ENCODE measurements around the gene NDUFV3.
"Not testable (repeated sequence)": the region's sequence is repeated elsewhere in the genome, so short reads cannot be mapped to it uniquely, and the experiment has no call there.

NDUFV3 gene

GRCh38 chr21:42864815-42865775 is 28.0 kb upstream of the NDUFV3 start:
- Histone ChIP-seq H3K27ac (ENCODE audit: low read depth, low read length, severe bottlenecking) (no peak overlapping the region), H3K4me3 (ENCODE audit: extremely low read depth, insufficient read depth, low read length, poor library complexity, severe bottlenecking) (no peak overlapping the region), H3K9me3 (ENCODE audit: control insufficient read depth, low read length) (no peaks in the 10 kb centered on the region), H3K36me3 (ENCODE audit: control insufficient read depth, insufficient read depth, low read length) (peaks cover 88% of the 10 kb centered on the region), H3K4me1 (ENCODE audit: control insufficient read depth, insufficient read depth, low read length, poor library complexity, severe bottlenecking) (no peaks in the 10 kb centered on the region)
- WGBS, 2 experiments (ENCODE audit: insufficient coverage in 2 of 2) = 95 to 97% methylated on average over 24 of the region's 26 CpGs

DNA sequence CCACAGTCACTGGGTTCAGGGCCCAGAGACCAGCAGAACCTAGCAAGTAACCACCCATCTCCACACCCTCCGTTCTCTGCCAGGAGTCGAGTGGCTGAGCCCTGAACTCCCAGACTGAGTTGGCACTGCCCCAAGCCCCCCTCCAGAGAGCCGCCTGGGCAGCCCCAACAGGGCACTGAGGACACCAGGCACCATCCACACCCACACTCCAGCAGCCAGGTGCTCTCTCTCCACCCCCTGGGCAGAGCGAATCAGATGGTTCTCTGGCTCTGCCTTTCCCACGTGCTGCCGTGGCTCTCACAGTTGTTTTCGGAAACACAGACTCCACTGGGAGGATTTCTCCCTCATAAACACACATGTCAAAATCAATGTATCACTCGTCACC is 27.3 kb upstream of the NDUFV3 start:
- H3K4me3 ChIP-seq (ENCODE audit: extremely low read depth, insufficient read depth, low read length, poor library complexity, severe bottlenecking) = no peak overlapping the region
- no peaks in the 10 kb centered on the region for H3K4me1 ChIP-seq (ENCODE audit: control insufficient read depth, insufficient read depth, low read length, poor library complexity, severe bottlenecking)
- H3K36me3 ChIP-seq (ENCODE audit: control insufficient read depth, insufficient read depth, low read length) = peaks cover 88% of the 10 kb centered on the region
- no peak overlapping the region for H3K27ac ChIP-seq (ENCODE audit: low read depth, low read length, severe bottlenecking)
- WGBS, 2 experiments (ENCODE audit: insufficient coverage in 2 of 2) = 86 to 89% methylated on average over 8 of the region's 8 CpGs
- no peaks in the 10 kb centered on the region for H3K9me3 ChIP-seq (ENCODE audit: control insufficient read depth, low read length)

- Histone ChIP-seq H3K9me3 (ENCODE audit: control insufficient read depth, low read length) (no peaks in the 10 kb centered on the region), H3K4me3 (ENCODE audit: extremely low read depth, insufficient read depth, low read length, poor library complexity, severe bottlenecking) (no peak overlapping the region), H3K27ac (ENCODE audit: low read depth, low read length, severe bottlenecking) (no peak overlapping the region), H3K4me1 (ENCODE audit: control insufficient read depth, insufficient read depth, low read length, poor library complexity, severe bottlenecking) (no peaks in the 10 kb centered on the region), H3K36me3 (ENCODE audit: control insufficient read depth, insufficient read depth, low read length) (peaks cover 95% of the 10 kb centered on the region)
- 83 to 99% methylated on average over 8 of the region's 10 CpGs for WGBS, 2 experiments (ENCODE audit: insufficient coverage in 2 of 2)
Measured at GRCh38 chr21:42868196-42868595, 24.9 kb upstream of the NDUFV3 start.

DNA sequence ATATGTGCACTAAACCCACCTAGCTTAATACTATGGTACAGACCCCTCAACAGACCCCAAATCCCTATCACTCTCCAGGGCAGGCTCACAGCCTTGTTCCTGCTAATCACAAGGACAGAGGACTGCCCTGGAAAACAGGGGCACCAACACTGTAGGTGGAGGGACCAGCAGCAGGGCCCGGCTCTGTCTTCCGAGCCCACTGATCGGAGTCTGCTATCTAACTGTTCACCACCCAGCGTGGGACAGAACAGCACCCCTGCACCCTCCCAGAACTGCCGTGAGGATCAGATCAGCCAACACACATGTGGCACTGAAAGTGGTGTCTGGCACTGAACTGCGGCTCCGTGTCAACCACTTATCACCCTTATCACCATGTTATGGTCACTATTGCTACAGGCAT is 20.0 kb upstream of the NDUFV3 start:
- H3K4me1 ChIP-seq (ENCODE audit: control insufficient read depth, insufficient read depth, low read length, poor library complexity, severe bottlenecking) = no peaks in the 10 kb centered on the region
- H3K27ac ChIP-seq (ENCODE audit: low read depth, low read length, severe bottlenecking) = no peak overlapping the region
- H3K36me3 ChIP-seq (ENCODE audit: control insufficient read depth, insufficient read depth, low read length) = peaks cover 80% of the 10 kb centered on the region
- H3K4me3 ChIP-seq (ENCODE audit: extremely low read depth, insufficient read depth, low read length, poor library complexity, severe bottlenecking) = no peak overlapping the region
- 97 to 98% methylated on average over 6 to 7 of the region's 7 CpGs for WGBS, 2 experiments (ENCODE audit: insufficient coverage in 2 of 2)
- no peaks in the 10 kb centered on the region for H3K9me3 ChIP-seq (ENCODE audit: control insufficient read depth, low read length)

- not testable (repeated sequence) for H3K4me1 ChIP-seq (ENCODE audit: control insufficient read depth, insufficient read depth, low read length, poor library complexity, severe bottlenecking)
- peaks cover 53% of the 10 kb centered on the region for H3K36me3 ChIP-seq (ENCODE audit: control insufficient read depth, insufficient read depth, low read length)
- 97 to 100% methylated on average over 1 to 9 of the region's 10 CpGs for WGBS, 2 experiments (ENCODE audit: insufficient coverage in 2 of 2)
Measured at GRCh38 chr21:42875811-42876210, 17.3 kb upstream of the NDUFV3 start.

DNA sequence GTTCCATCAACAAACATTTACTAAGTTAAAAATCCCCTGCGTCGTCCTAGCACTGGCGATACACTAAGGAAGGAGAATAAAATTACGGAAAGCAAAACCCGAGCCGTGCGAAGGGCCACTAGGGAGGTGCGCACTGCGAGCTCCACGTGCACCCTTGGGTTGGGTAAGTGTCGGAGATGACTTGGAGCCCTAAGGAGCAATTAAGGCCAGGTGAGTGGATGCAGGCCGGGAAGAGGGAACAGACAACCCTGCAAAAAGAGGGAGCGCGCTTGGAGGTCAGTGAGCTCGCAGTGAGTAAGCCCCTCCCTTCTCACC is 14.5 kb upstream of the NDUFV3 start:
- peak overlapping the region; percentile 77 for H3K4me3 ChIP-seq (ENCODE audit: extremely low read depth, insufficient read depth, low read length, poor library complexity, severe bottlenecking)
- no peaks in the 10 kb centered on the region for H3K4me1 ChIP-seq (ENCODE audit: control insufficient read depth, insufficient read depth, low read length, poor library complexity, severe bottlenecking)
- H3K27ac ChIP-seq (ENCODE audit: low read depth, low read length, severe bottlenecking) = peak overlapping the region; percentile 91
- 0 to 1% methylated on average over 11 of the region's 15 CpGs for WGBS, 2 experiments (ENCODE audit: insufficient coverage in 2 of 2)
- H3K9me3 ChIP-seq (ENCODE audit: control insufficient read depth, low read length) = no peaks in the 10 kb centered on the region
- peaks cover 24% of the 10 kb centered on the region for H3K36me3 ChIP-seq (ENCODE audit: control insufficient read depth, insufficient read depth, low read length)

More at GRCh38 chr21:42875811-42876210, 17.3 kb upstream of the NDUFV3 start:
- H3K9me3 ChIP-seq (ENCODE audit: control insufficient read depth, low read length); H3K27ac ChIP-seq (ENCODE audit: low read depth, low read length, severe bottlenecking); H3K4me3 ChIP-seq (ENCODE audit: extremely low read depth, insufficient read depth, low read length, poor library complexity, severe bottlenecking): not testable (repeated sequence)

DNA sequence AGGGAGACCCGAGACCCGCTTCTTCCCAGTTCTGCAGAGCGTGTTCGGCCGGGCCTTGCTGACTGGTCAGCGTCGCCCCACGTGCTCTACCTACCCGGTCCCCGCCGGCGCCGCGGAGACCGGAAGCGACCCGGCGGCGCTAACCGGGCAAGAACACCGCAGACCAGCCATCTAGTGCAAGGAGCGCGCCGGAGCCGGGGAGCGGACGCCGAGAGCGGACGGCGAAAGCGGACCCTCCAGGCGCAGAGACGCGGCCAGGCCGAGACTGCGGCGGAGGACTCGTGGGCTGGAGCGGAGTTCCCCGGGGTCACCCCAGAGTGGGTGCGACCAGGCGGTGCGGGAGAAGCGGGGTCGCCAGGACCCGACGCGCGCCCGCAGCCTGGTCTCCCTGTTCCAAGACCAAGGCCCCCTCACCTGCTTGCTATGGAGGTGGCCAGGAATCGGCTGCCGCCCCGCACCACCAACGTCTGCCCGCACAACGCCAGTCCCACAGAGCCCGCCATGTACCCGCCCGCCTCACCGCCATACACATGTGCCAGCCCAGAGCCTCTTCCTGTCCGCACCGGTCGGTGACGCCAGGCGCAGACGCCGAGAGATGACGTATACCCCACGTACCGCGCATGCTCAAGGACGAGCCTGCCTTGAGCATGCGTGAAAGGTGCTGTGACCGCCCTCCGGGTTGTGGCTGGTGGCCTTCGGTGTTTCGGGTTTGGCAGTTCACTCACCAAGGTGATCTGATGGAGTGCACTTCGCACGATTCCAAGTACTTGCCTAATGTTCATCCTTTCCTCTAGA is 13.9 kb upstream of the NDUFV3 start, which contains the start of gene WDR4:
WDR4 (minus strand) TSS at position 547 of the 795 bp plus-strand sequence; CDS start at position 503, 44 bp downstream.
- Histone ChIP-seq H3K36me3 (ENCODE audit: control insufficient read depth, insufficient read depth, low read length) (peaks cover 19% of the 10 kb centered on the region), H3K27ac (ENCODE audit: low read depth, low read length, severe bottlenecking) (peak within 1 kb of the TSS; percentile 91), H3K4me1 (ENCODE audit: control insufficient read depth, insufficient read depth, low read length, poor library complexity, severe bottlenecking) (no peaks in the 10 kb centered on the region), H3K9me3 (ENCODE audit: control insufficient read depth, low read length) (no peaks in the 10 kb centered on the region), H3K4me3 (ENCODE audit: extremely low read depth, insufficient read depth, low read length, poor library complexity, severe bottlenecking) (peak within 1 kb of the TSS; percentile 77)
- WGBS, 2 experiments (ENCODE audit: insufficient coverage in 2 of 2) = 0% methylated on average over 66 to 78 of the region's 80 CpGs

DNA sequence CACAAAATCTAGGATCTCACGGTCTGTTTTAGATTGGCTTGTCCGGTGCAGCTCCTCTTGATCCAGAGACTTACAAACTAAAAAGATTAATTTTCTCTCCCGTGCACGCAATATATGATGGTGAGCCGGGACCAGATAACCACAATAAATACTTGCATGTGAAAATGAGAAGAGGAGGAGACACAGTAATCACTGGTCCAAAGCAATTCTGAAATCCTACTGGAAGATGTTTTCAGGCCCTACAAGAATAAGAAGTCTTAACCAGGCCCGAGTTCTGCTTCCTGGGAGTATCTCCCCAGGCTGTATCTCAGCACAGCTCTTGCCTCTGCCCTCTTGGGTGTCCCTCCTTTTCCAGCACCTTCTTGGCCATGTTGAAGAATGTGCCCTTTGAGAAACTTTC is 12.8 kb upstream of the NDUFV3 start:
- Histone ChIP-seq H3K9me3 (ENCODE audit: control insufficient read depth, low read length) (no peaks in the 10 kb centered on the region), H3K36me3 (ENCODE audit: control insufficient read depth, insufficient read depth, low read length) (peaks cover 12% of the 10 kb centered on the region), H3K4me1 (ENCODE audit: control insufficient read depth, insufficient read depth, low read length, poor library complexity, severe bottlenecking) (no peaks in the 10 kb centered on the region), H3K4me3 (ENCODE audit: extremely low read depth, insufficient read depth, low read length, poor library complexity, severe bottlenecking) (peak overlapping the region; percentile 77), H3K27ac (ENCODE audit: low read depth, low read length, severe bottlenecking) (no peak overlapping the region)
- 94 to 97% methylated on average over 2 to 3 of the region's 6 CpGs for WGBS, 2 experiments (ENCODE audit: insufficient coverage in 2 of 2)

- no peaks in the 10 kb centered on the region for H3K4me1 ChIP-seq (ENCODE audit: control insufficient read depth, insufficient read depth, low read length, poor library complexity, severe bottlenecking)
- WGBS, 2 experiments (ENCODE audit: insufficient coverage in 2 of 2) = no CpG with 5 or more reads among the region's 1 CpG
- no peaks in the 10 kb centered on the region for H3K36me3 ChIP-seq (ENCODE audit: control insufficient read depth, insufficient read depth, low read length)
- no peak overlapping the region for H3K4me3 ChIP-seq (ENCODE audit: extremely low read depth, insufficient read depth, low read length, poor library complexity, severe bottlenecking)
- no peak overlapping the region for H3K27ac ChIP-seq (ENCODE audit: low read depth, low read length, severe bottlenecking)
- H3K9me3 ChIP-seq (ENCODE audit: control insufficient read depth, low read length) = no peaks in the 10 kb centered on the region
Measured at GRCh38 chr21:42883921-42884320, 9.2 kb upstream of the NDUFV3 start.

GRCh38 chr21:42887326-42887725 is 5.8 kb upstream of the NDUFV3 start:
- Histone ChIP-seq H3K27ac (ENCODE audit: low read depth, low read length, severe bottlenecking) (no peak overlapping the region), H3K4me1 (ENCODE audit: control insufficient read depth, insufficient read depth, low read length, poor library complexity, severe bottlenecking) (no peaks in the 10 kb centered on the region), H3K36me3 (ENCODE audit: control insufficient read depth, insufficient read depth, low read length) (no peaks in the 10 kb centered on the region), H3K4me3 (ENCODE audit: extremely low read depth, insufficient read depth, low read length, poor library complexity, severe bottlenecking) (no peak overlapping the region), H3K9me3 (ENCODE audit: control insufficient read depth, low read length) (no peaks in the 10 kb centered on the region)
- 93 to 96% methylated on average over 3 of the region's 5 CpGs for WGBS, 2 experiments (ENCODE audit: insufficient coverage in 2 of 2)
